Endothelial cell of umbilical vein (primary cell): ENCODE results near the gene RADIL. TPM values are rescaled to one million over a fixed set of nuclear protein-coding genes. Genes with fewer than 3 reads are reported as not detected.

Experiments
- BruUV-seq: library from RNA; stranded (reverse); fragments of 400-500 nt; replicated peaks from 2 replicates; lab custom pipeline; 2021; lab: Mats Ljungman, UMichigan
- CTCF ChIA-PET: fragments of 300-600, 350-600 bp; sonication (Branson Sonifier 250); formaldehyde crosslinking; loops from one replicate; lab custom pipeline; 2021; ENCODE audit warnings: antibody characterized with exemption, inconsistent platforms; lab: Charles Lee
- POLR2A ChIA-PET: fragments of 300-600, 350-600 bp; sonication (Branson Sonifier 250); formaldehyde crosslinking; loops from one replicate; lab custom pipeline; 2021; ENCODE audit warnings: antibody characterized with exemption, inconsistent platforms; lab: Charles Lee
- DNase-seq: peaks from one replicate; pipeline ENCODE4 v3.0.0-alpha.2; 2011; ENCODE audit warnings: low read depth, low spot score
- FAIRE-seq: peaks from 2 replicates; lab custom pipeline; 2011; peaks lifted over from hg19 to GRCh38; lab: Jason Lieb, UNC
- H2AFZ ChIP-seq: 2 replicates; pipeline ENCODE4 v1.6.0; 2012; ENCODE audit warnings: low read depth, low read length, control low read depth, inconsistent platforms
- H3K27ac ChIP-seq: 2 replicates; pipeline ENCODE4 v1.5.1; 2011; ENCODE audit warnings: low read depth, mild to moderate bottlenecking, control low read depth, low read length, moderate library complexity; ENCODE audit not compliant: insufficient read depth
- H3K27me3 ChIP-seq, 2 experiments: 2 replicates each; pipeline versions ENCODE4 v1.6.0 to v1.6.1; 2011; ENCODE audit warnings: low read length in 2 of 2, mixed read lengths in 1 of 2; ENCODE audit not compliant: control insufficient read depth in 2 of 2, insufficient read depth in 2 of 2
- H3K36me3 ChIP-seq, 2 experiments: 2 replicates in 1 of 2; 3 replicates in 1 of 2; pipeline ENCODE4 v1.5.1; 2011; ENCODE audit warnings: low read length in 2 of 2, mild to moderate bottlenecking in 1 of 2, moderate library complexity in 1 of 2; ENCODE audit not compliant: control insufficient read depth in 2 of 2, insufficient read depth in 2 of 2; ENCODE audit errors: extremely low read depth in 1 of 2
- H3K4me1 ChIP-seq: 3 replicates; pipeline ENCODE4 v1.5.1; 2011; ENCODE audit warnings: mild to moderate bottlenecking, low read length; ENCODE audit not compliant: control insufficient read depth, insufficient read depth; ENCODE audit errors: extremely low read depth
- H3K4me2 ChIP-seq: 2 replicates; pipeline ENCODE4 v1.6.1; 2011; ENCODE audit warnings: low read length, control low read depth, mixed read lengths; ENCODE audit not compliant: insufficient read depth
- H3K4me3 ChIP-seq, 3 experiments: fragments of 200-600 bp in 1 of 3; sonication (generic), shearing (Covaris generic) in 1 of 3; replicated peaks in 1 of 3; 2 replicates each; pipeline ENCODE4 v1.5.1; 2011 to 2016; ENCODE audit warnings: control low read depth in 3 of 3, low read length in 3 of 3, mild to moderate bottlenecking in 2 of 3, inconsistent platforms in 1 of 3, low read depth in 1 of 3, moderate library complexity in 1 of 3; ENCODE audit not compliant: insufficient read depth in 1 of 3
- H3K79me2 ChIP-seq: 2 replicates; pipeline ENCODE4 v1.6.0; 2012; ENCODE audit warnings: low read length, inconsistent platforms; ENCODE audit not compliant: control insufficient read depth, insufficient read depth
- H3K9ac ChIP-seq: replicated peaks from 2 replicates; pipeline ENCODE3; 2011; ENCODE audit warnings: low read length, control low read depth; ENCODE audit not compliant: insufficient read depth; ENCODE audit errors: extremely low read depth
- H3K9me1 ChIP-seq: replicated peaks from 3 replicates; pipeline ENCODE4 v1.6.0; 2011; ENCODE audit warnings: mild to moderate bottlenecking, low read length; ENCODE audit not compliant: control insufficient read depth, insufficient read depth; ENCODE audit errors: extremely low read depth
- H3K9me3 ChIP-seq: replicated peaks from 2 replicates; pipeline ENCODE4 v1.5.1; 2012; ENCODE audit warnings: low read length, inconsistent platforms; ENCODE audit not compliant: control insufficient read depth, insufficient read depth
- H4K20me1 ChIP-seq: replicated peaks from 2 replicates; pipeline ENCODE3; 2011; ENCODE audit warnings: mild to moderate bottlenecking, low read length; ENCODE audit not compliant: control insufficient read depth, insufficient read depth; ENCODE audit errors: extremely low read depth
- EZH2 ChIP-seq: IDR thresholded peaks from 2 replicates; pipeline ENCODE4 v1.6.1; 2012; ENCODE audit warnings: borderline replicate concordance, low read depth, mild to moderate bottlenecking, moderate library complexity, low read length, inconsistent platforms; ENCODE audit not compliant: severe bottlenecking
- FOS ChIP-seq: IDR thresholded peaks from 2 replicates; pipeline ENCODE4 v1.6.1; 2011; ENCODE audit warnings: mild to moderate bottlenecking, low read length, moderate library complexity, borderline replicate concordance; ENCODE audit not compliant: insufficient read depth
- GATA2 ChIP-seq: IDR thresholded peaks from 2 replicates; pipeline ENCODE4 v1.7.0; 2011; ENCODE audit warnings: low read depth, mild to moderate bottlenecking, moderate library complexity, mixed read lengths, low read length; ENCODE audit not compliant: insufficient read length, insufficient read depth
- JUN ChIP-seq: IDR thresholded peaks from 2 replicates; pipeline ENCODE4 v1.6.1; 2011; ENCODE audit warnings: borderline replicate concordance, low read depth; ENCODE audit not compliant: insufficient read length, insufficient read depth
- MYC ChIP-seq: IDR thresholded peaks from one replicate; pipeline ENCODE4 v1.6.1; 2011; ENCODE audit warnings: mild to moderate bottlenecking, low read depth, low read length
- POLR2A ChIP-seq: IDR thresholded peaks from 2 replicates; pipeline ENCODE4 v1.6.1; 2012; ENCODE audit warnings: low read depth, mild to moderate bottlenecking, control low read depth, low read length
- POLR2AphosphoS5 ChIP-seq: IDR thresholded peaks from 2 replicates; pipeline ENCODE4 v1.6.1; 2012; ENCODE audit warnings: low read depth, mild to moderate bottlenecking, control low read depth, low read length, moderate library complexity; ENCODE audit not compliant: insufficient read depth
- dilution Hi-C: fragments of 300-500 bp; cut with MboI; formaldehyde crosslinking; loops from one replicate; pipeline ENCODE4 v1.15.0; 2019; ENCODE audit warnings: low sequenced_read_pairs; ENCODE audit not compliant: extremely low pct_ligation_motif_present
- intact Hi-C: fragments of 100-400 bp; cut with micrococcal nuclease; formaldehyde crosslinking; loops from one replicate; pipeline ENCODE4 v1.10.0; 2022
- polyA plus RNA-seq, 4 experiments: library from polyadenylated mRNA; depleted of rRNA in 3 of 4; stranded (reverse) in 3 of 4; unstranded in 1 of 4; fragments of >200 nt; gene quantifications; 2 replicates each; pipeline versions ENCODE4 v1.2.1 to v1.2.3, GENCODE V29; 2011 to 2012; ENCODE audit warnings: missing spikeins in 1 of 4
- total RNA-seq: library from RNA; stranded (reverse); gene quantifications from 2 replicates; pipeline ENCODE4 v1.2.3, GENCODE V29; 2021
- TF ChIP-seq, protein P1 (sequence below), 2 donors: IDR thresholded peaks; 1 replicate in 1 of 2; 2 replicates in 1 of 2; pipeline ENCODE4 v1.5.1; 2011; ENCODE audit warnings: low read length in 2 of 2, mild to moderate bottlenecking in 2 of 2, moderate library complexity in 2 of 2, control low read depth in 1 of 2, inconsistent platforms in 1 of 2, low read depth in 1 of 2; ENCODE audit not compliant: insufficient read depth in 1 of 2; ENCODE audit errors: extremely low read depth in 1 of 2
- TF ChIP-seq, protein P2 (sequence below): IDR thresholded peaks from 2 replicates; pipeline ENCODE4 v1.6.1; 2011; ENCODE audit not compliant: insufficient read depth, insufficient read length

Gene RADIL
- total and polyA plus RNA-seq, 2 donors (not counting 3 experiments of a cell fraction or from before 2014, with no cell fraction given) = 1.2 to 2.5 TPM

DNA sequence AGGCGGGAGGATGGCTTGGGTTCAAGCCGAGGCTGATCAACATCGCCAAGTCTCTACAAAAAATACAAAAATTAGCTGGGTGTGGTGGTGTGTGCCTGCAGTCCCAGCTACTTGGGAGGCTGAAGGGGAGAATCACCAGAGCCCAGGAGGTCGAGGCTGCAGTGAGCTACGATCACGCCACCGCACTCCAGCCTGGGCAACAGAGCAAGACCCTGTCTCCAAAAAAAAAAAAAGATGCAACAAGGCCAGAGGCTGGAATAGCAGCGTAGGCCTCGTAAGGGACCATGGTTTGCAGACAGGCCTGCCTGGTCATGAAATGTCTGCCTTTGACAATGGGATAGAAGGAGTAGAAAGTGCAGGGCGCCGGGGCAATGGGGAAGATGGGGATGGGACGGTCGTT is 41.7 kb downstream of the RADIL start:
- FAIRE-seq = no peak
- H4K20me1 ChIP-seq = no peaks in the 10 kb centered on the region
- DNase-seq = no peak
- no peak overlapping the region for H3K9ac ChIP-seq
- no peaks in the 10 kb centered on the region for H3K9me3 ChIP-seq
- no peaks in the 10 kb centered on the region for H3K79me2 ChIP-seq
- ChIA-PET CTCF (interaction anchor here (1.5 to 1.6 kb wide), 2 partner anchors 12 to 42 kb away, joined by 4 to 12 read pairs; partner anchors contain the start of gene RADIL), POLR2A (no interaction called here)
- intact Hi-C loops = no loop called here
- H3K4me1 ChIP-seq = no peaks in the 10 kb centered on the region
- dilution Hi-C loops = no loop called here
- no peak overlapping the region for H2AFZ ChIP-seq
- no peaks in the 10 kb centered on the region for H3K36me3 ChIP-seq
- no TSS peak for BruUV-seq
- no peak overlapping the region for H3K27ac ChIP-seq
- H3K4me3 ChIP-seq = no peak overlapping the region
- no peak for TF ChIP-seq EZH2
- TF ChIP-seq POLR2A = no peak
- no peak for TF ChIP-seq FOS
- TF ChIP-seq JUN = no peak
- no peak for TF ChIP-seq GATA2
- TF ChIP-seq, protein P1, sequence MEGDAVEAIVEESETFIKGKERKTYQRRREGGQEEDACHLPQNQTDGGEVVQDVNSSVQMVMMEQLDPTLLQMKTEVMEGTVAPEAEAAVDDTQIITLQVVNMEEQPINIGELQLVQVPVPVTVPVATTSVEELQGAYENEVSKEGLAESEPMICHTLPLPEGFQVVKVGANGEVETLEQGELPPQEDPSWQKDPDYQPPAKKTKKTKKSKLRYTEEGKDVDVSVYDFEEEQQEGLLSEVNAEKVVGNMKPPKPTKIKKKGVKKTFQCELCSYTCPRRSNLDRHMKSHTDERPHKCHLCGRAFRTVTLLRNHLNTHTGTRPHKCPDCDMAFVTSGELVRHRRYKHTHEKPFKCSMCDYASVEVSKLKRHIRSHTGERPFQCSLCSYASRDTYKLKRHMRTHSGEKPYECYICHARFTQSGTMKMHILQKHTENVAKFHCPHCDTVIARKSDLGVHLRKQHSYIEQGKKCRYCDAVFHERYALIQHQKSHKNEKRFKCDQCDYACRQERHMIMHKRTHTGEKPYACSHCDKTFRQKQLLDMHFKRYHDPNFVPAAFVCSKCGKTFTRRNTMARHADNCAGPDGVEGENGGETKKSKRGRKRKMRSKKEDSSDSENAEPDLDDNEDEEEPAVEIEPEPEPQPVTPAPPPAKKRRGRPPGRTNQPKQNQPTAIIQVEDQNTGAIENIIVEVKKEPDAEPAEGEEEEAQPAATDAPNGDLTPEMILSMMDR (IDR thresholded peaks at IDR 0.05; ENCODE audit: extremely low read depth in 1 of 2, insufficient read depth in 1 of 2, low read depth in 1 of 2, low read length in 2 of 2) = no peak
- no peak for TF ChIP-seq MYC
- TF ChIP-seq POLR2AphosphoS5 = no peak
- TF ChIP-seq, protein P2, sequence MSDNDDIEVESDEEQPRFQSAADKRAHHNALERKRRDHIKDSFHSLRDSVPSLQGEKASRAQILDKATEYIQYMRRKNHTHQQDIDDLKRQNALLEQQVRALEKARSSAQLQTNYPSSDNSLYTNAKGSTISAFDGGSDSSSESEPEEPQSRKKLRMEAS = no peak
- no peak overlapping the region for H3K4me2 ChIP-seq
- no peaks in the 10 kb centered on the region for H3K9me1 ChIP-seq
- peaks cover 0 to 3% of the 10 kb centered on the region in 2 experiments for H3K27me3 ChIP-seq
